ENCODE measurements around the gene SRPK3. TPM values are rescaled to one million over a fixed set of nuclear protein-coding genes. Genes with fewer than 3 reads are reported as not detected.

The SRPK3 gene
- total and polyA plus RNA-seq, 11 donors = 8.8 to 49.7 (median 38.9) TPM

GRCh38 chrX:153736071-153736820 lies 44.6 kb upstream of the SRPK3 start:
- ATAC-seq (no peak), DNase-seq (no peak)
- 86 to 92% (median 90%) methylated on average over 25 to 30 of the region's 30 CpGs for WGBS, 4 donors
- peaks cover 0 to 3% (median 0%) of the 10 kb centered on the region in 9 donors for H3K27me3 ChIP-seq
- peaks cover 0 to 18% (median 5%) of the 10 kb centered on the region in 9 donors for H3K36me3 ChIP-seq
- TF ChIP-seq, protein P1, sequence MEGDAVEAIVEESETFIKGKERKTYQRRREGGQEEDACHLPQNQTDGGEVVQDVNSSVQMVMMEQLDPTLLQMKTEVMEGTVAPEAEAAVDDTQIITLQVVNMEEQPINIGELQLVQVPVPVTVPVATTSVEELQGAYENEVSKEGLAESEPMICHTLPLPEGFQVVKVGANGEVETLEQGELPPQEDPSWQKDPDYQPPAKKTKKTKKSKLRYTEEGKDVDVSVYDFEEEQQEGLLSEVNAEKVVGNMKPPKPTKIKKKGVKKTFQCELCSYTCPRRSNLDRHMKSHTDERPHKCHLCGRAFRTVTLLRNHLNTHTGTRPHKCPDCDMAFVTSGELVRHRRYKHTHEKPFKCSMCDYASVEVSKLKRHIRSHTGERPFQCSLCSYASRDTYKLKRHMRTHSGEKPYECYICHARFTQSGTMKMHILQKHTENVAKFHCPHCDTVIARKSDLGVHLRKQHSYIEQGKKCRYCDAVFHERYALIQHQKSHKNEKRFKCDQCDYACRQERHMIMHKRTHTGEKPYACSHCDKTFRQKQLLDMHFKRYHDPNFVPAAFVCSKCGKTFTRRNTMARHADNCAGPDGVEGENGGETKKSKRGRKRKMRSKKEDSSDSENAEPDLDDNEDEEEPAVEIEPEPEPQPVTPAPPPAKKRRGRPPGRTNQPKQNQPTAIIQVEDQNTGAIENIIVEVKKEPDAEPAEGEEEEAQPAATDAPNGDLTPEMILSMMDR (IDR thresholded peaks at IDR 0.05) = no peak
- TF ChIP-seq POLR2A (IDR thresholded peaks at IDR 0.05) = no peak
- H3K4me1 ChIP-seq = no peaks in the 10 kb centered on the region
- no peak overlapping the region for H3K27ac ChIP-seq
- H3K9me3 ChIP-seq = peaks cover 0 to 10% (median 0%) of the 10 kb centered on the region in 12 donors
- no peak overlapping the region for H3K4me3 ChIP-seq
- intact Hi-C loops (cut with DNase I) = no loop called here

DNA sequence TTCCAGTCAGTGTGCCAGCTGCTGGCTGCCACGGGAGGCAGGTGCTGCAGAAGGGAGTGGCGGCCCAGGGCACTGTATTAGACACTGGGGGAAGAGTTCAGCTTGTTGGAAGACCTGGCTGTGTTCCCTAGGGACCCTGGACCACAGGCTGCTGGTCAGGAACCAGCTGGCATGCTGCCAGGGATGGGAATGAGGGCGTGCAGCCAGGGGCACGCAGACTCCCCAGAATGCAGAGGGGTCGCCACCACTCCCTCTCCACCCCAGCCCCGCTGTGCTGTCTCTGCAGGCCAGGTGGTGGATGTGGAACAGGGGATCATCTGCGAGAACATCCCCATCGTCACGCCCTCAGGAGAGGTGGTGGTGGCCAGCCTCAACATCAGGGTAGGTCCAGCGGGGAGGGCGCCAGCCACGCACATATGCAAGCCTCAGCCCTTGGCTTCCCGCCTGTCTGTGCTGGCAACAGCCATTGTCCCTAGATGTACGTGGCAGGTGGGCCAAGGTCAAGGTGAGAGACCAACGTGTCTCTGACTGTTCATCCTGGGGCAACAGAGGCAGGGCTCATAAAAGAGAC lies 43.9 kb upstream of the SRPK3 start:
- H3K27me3 ChIP-seq = peaks cover 0 to 3% (median 0%) of the 10 kb centered on the region in 9 donors
- no peak for TF ChIP-seq POLR2A (IDR thresholded peaks at IDR 0.05)
- TF ChIP-seq, protein P1 (IDR thresholded peaks at IDR 0.05) = no peak
- H3K36me3 ChIP-seq = peaks cover 0 to 18% (median 5%) of the 10 kb centered on the region in 9 donors
- no peaks in the 10 kb centered on the region for H3K4me1 ChIP-seq
- no peak overlapping the region for H3K27ac ChIP-seq
- intact Hi-C loops (cut with DNase I) = no loop called here
- DNase-seq (no peak), ATAC-seq (no peak)
- no peak overlapping the region for H3K4me3 ChIP-seq
- 73 to 94% (median 84%) methylated on average over 9 to 15 of the region's 15 CpGs for WGBS, 4 donors
- peaks cover 0 to 6% (median 0%) of the 10 kb centered on the region in 12 donors for H3K9me3 ChIP-seq

- Histone ChIP-seq H3K4me1 (no peaks in the 10 kb centered on the region), H3K27me3 (peaks cover 0 to 3% (median 0%) of the 10 kb centered on the region in 9 donors), H3K36me3 (peaks cover 0 to 14% (median 5%) of the 10 kb centered on the region in 9 donors), H3K9me3 (no peaks in the 10 kb centered on the region), H3K4me3 (no peak overlapping the region), H3K27ac (no peak overlapping the region)
- no peak for TF ChIP-seq POLR2A (IDR thresholded peaks at IDR 0.05)
- TF ChIP-seq, protein P1 (IDR thresholded peaks at IDR 0.05) = no peak
- intact Hi-C loops (cut with DNase I) = no loop called here
- 86 to 97% (median 94%) methylated on average over 22 to 27 of the region's 27 CpGs for WGBS, 4 donors
- ATAC-seq = no peak
- DNase-seq = no peak
Measured at GRCh38 chrX:153738056-153738605, 42.7 kb upstream of the SRPK3 start.
